HepG2 (cell line): Measurements from ENCODE around the gene SERINC2. TPM values are rescaled to one million over a fixed set of nuclear protein-coding genes. Genes with fewer than 3 reads are reported as not detected.

Experiments
- HNF4A ChIP-seq: sonication (generic); formaldehyde crosslinking; IDR thresholded peaks from 2 replicates; pipeline ENCODE4 v1.4.0; 2020; ENCODE audit warnings: missing genetic modification reagents
- NR1H2 ChIP-seq: sonication (generic); formaldehyde crosslinking; IDR thresholded peaks from 2 replicates; pipeline ENCODE4 v1.8.1; 2022; ENCODE audit warnings: low read depth, missing genetic modification reagents, borderline replicate concordance
- NR2F6 ChIP-seq, 2 experiments: IDR thresholded peaks; 2 replicates each; pipeline ENCODE4 v1.6.1; 2016; ENCODE audit warnings: antibody characterized with exemption in 1 of 2, mild to moderate bottlenecking in 1 of 2
- ZFP1 ChIP-seq: IDR thresholded peaks from 2 replicates; pipeline ENCODE4 v1.6.1; 2016
- polyA plus RNA-seq, 8 experiments: library from polyadenylated mRNA; depleted of rRNA in 3 of 8; stranded (reverse) in 7 of 8; unstranded in 1 of 8; fragments of >200 nt; fragmentation: Illumina TruSeq in 4 of 8; extraction: Trizol in 4 of 8; gene quantifications; 2 replicates each; pipeline versions ENCODE4 v1.2.1 to v1.2.3, GENCODE V29; 2011 to 2016; ENCODE audit warnings: low read depth in 4 of 8, missing spikeins in 1 of 8, mixed read lengths in 1 of 8; ENCODE audit not compliant: insufficient read depth in 1 of 8
- total RNA-seq, 5 experiments: library from RNA; depleted of rRNA; stranded (reverse); fragments of >200 nt; fragmentation: Illumina TruSeq; extraction: Trizol; gene quantifications; 2 replicates each; pipeline ENCODE4 v1.2.3, GENCODE V29; 2016; ENCODE audit warnings: low read depth in 1 of 5
- TF ChIP-seq, protein P1 (sequence below): sonication (generic); formaldehyde crosslinking; IDR thresholded peaks from 2 replicates; pipeline ENCODE4 v1.4.0; 2020; ENCODE audit warnings: missing genetic modification reagents, borderline replicate concordance
- TF ChIP-seq, protein P2 (sequence below): sonication (generic); formaldehyde crosslinking; IDR thresholded peaks from 2 replicates; pipeline ENCODE4 v1.4.0; 2020; ENCODE audit warnings: missing genetic modification reagents, borderline replicate concordance
- TF ChIP-seq, protein P3 (sequence below), 2 experiments: fragments of 450-650 bp in 1 of 2; sonication (generic) in 1 of 2; formaldehyde crosslinking in 1 of 2; IDR thresholded peaks; 2 replicates each; pipeline versions ENCODE4 v1.6.1 to v1.8.0; 2016 to 2022; ENCODE audit warnings: antibody characterized with exemption in 1 of 2, mild to moderate bottlenecking in 1 of 2, missing genetic modification reagents in 1 of 2
- TF ChIP-seq, protein P4 (sequence below): sonication (generic); formaldehyde crosslinking; IDR thresholded peaks from 2 replicates; pipeline ENCODE4 v1.5.1; 2020; ENCODE audit warnings: mild to moderate bottlenecking, missing genetic modification reagents, moderate library complexity

SERINC2 gene
- total and polyA plus RNA-seq, 2 of the 13 experiments (the other 11 are each of a cell fraction or from before 2014, with no cell fraction given) = 4.8 to 126 TPM

DNA sequence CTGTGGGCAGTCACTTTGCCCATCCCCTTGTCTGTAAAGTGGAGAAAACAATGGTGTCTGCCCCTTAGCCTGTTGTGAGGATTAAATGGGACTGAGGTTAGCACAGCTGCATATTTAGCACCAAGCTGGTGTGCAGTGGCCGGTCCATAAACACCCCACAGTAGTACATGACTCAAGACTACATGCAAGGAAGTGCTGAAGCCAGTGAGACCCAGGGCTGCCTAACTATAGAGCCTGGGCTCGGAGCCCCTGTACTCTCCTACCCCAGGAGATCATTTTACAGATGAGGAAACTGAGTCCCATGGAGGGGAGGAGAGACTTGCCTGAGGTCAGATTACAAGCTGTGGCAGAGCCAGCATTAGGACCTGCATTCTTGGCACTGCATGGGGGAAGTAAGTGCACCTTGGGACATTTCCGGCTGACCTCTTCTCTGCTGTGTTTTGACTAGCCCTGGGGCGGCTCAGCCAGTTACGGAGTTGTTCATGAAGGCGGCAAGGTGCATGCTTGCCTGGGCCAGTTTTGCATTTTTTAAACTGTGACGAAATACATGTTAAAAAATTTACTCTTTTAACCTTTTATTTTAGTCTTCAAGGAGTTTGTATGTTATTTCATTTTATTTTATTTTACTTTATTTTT is 3.2 kb downstream of the SERINC2 start (continued):
- TF ChIP-seq, protein P1, sequence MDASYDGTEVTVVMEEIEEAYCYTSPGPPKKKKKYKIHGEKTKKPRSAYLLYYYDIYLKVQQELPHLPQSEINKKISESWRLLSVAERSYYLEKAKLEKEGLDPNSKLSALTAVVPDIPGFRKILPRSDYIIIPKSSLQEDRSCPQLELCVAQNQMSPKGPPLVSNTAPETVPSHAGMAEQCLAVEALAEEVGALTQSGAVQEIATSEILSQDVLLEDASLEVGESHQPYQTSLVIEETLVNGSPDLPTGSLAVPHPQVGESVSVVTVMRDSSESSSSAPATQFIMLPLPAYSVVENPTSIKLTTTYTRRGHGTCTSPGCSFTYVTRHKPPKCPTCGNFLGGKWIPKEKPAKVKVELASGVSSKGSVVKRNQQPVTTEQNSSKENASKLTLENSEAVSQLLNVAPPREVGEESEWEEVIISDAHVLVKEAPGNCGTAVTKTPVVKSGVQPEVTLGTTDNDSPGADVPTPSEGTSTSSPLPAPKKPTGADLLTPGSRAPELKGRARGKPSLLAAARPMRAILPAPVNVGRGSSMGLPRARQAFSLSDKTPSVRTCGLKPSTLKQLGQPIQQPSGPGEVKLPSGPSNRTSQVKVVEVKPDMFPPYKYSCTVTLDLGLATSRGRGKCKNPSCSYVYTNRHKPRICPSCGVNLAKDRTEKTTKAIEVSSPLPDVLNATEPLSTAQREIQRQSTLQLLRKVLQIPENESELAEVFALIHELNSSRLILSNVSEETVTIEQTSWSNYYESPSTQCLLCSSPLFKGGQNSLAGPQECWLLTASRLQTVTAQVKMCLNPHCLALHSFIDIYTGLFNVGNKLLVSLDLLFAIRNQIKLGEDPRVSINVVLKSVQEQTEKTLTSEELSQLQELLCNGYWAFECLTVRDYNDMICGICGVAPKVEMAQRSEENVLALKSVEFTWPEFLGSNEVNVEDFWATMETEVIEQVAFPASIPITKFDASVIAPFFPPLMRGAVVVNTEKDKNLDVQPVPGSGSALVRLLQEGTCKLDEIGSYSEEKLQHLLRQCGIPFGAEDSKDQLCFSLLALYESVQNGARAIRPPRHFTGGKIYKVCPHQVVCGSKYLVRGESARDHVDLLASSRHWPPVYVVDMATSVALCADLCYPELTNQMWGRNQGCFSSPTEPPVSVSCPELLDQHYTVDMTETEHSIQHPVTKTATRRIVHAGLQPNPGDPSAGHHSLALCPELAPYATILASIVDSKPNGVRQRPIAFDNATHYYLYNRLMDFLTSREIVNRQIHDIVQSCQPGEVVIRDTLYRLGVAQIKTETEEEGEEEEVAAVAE = no peak
- TF ChIP-seq NR2F6 (IDR thresholded peaks at IDR 0.05) (no peak), NR2F6 (CRISPR knock-in tag; IDR thresholded peaks at IDR 0.05) (0 out of 2 replicates have a peak, but pooled peaks have one; percentile 17), ZFP1 (CRISPR knock-in tag) (no peak), NR1H2 (CRISPR knock-in tag) (no peak), HNF4A (no peak)
- TF ChIP-seq, protein P2, sequence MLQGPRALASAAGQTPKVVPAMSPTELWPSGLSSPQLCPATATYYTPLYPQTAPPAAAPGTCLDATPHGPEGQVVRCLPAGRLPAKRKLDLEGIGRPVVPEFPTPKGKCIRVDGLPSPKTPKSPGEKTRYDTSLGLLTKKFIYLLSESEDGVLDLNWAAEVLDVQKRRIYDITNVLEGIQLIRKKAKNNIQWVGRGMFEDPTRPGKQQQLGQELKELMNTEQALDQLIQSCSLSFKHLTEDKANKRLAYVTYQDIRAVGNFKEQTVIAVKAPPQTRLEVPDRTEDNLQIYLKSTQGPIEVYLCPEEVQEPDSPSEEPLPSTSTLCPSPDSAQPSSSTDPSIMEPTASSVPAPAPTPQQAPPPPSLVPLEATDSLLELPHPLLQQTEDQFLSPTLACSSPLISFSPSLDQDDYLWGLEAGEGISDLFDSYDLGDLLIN (CRISPR knock-in tag) = no peak
- TF ChIP-seq, protein P3, sequence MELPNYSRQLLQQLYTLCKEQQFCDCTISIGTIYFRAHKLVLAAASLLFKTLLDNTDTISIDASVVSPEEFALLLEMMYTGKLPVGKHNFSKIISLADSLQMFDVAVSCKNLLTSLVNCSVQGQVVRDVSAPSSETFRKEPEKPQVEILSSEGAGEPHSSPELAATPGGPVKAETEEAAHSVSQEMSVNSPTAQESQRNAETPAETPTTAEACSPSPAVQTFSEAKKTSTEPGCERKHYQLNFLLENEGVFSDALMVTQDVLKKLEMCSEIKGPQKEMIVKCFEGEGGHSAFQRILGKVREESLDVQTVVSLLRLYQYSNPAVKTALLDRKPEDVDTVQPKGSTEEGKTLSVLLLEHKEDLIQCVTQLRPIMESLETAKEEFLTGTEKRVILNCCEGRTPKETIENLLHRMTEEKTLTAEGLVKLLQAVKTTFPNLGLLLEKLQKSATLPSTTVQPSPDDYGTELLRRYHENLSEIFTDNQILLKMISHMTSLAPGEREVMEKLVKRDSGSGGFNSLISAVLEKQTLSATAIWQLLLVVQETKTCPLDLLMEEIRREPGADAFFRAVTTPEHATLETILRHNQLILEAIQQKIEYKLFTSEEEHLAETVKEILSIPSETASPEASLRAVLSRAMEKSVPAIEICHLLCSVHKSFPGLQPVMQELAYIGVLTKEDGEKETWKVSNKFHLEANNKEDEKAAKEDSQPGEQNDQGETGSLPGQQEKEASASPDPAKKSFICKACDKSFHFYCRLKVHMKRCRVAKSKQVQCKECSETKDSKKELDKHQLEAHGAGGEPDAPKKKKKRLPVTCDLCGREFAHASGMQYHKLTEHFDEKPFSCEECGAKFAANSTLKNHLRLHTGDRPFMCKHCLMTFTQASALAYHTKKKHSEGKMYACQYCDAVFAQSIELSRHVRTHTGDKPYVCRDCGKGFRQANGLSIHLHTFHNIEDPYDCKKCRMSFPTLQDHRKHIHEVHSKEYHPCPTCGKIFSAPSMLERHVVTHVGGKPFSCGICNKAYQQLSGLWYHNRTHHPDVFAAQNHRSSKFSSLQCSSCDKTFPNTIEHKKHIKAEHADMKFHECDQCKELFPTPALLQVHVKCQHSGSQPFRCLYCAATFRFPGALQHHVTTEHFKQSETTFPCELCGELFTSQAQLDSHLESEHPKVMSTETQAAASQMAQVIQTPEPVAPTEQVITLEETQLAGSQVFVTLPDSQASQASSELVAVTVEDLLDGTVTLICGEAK (IDR thresholded peaks at IDR 0.05) = no peak
- TF ChIP-seq, protein P3 (CRISPR knock-in tag; IDR thresholded peaks at IDR 0.05) = no peak
- TF ChIP-seq, protein P4, sequence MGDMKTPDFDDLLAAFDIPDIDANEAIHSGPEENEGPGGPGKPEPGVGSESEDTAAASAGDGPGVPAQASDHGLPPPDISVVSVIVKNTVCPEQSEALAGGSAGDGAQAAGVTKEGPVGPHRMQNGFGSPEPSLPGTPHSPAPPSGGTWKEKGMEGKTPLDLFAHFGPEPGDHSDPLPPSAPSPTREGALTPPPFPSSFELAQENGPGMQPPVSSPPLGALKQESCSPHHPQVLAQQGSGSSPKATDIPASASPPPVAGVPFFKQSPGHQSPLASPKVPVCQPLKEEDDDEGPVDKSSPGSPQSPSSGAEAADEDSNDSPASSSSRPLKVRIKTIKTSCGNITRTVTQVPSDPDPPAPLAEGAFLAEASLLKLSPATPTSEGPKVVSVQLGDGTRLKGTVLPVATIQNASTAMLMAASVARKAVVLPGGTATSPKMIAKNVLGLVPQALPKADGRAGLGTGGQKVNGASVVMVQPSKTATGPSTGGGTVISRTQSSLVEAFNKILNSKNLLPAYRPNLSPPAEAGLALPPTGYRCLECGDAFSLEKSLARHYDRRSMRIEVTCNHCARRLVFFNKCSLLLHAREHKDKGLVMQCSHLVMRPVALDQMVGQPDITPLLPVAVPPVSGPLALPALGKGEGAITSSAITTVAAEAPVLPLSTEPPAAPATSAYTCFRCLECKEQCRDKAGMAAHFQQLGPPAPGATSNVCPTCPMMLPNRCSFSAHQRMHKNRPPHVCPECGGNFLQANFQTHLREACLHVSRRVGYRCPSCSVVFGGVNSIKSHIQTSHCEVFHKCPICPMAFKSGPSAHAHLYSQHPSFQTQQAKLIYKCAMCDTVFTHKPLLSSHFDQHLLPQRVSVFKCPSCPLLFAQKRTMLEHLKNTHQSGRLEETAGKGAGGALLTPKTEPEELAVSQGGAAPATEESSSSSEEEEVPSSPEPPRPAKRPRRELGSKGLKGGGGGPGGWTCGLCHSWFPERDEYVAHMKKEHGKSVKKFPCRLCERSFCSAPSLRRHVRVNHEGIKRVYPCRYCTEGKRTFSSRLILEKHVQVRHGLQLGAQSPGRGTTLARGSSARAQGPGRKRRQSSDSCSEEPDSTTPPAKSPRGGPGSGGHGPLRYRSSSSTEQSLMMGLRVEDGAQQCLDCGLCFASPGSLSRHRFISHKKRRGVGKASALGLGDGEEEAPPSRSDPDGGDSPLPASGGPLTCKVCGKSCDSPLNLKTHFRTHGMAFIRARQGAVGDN (CRISPR knock-in tag) = peak; percentile 48; the same call in 1 of the 2 replicates
